GM13976 (cell line): ENCODE data around the gene KIAA0753.

Source experiments
- DNase-seq: peaks from one replicate; pipeline ENCODE4 v3.0.0; 2012; ENCODE audit warnings: low spot score
- in situ Hi-C: fragments of 300-500 bp; cut with MboI; formaldehyde crosslinking; loops from one replicate; pipeline ENCODE4 v1.12.0; 2022; ENCODE audit warnings: low sequenced_read_pairs, mixed read lengths, inconsistent platforms; ENCODE audit not compliant: unreplicated experiment
- TF ChIP-seq, protein P1 (sequence below): IDR thresholded peaks from 2 replicates; pipeline ENCODE4 v1.5.1; 2012; ENCODE audit warnings: borderline replicate concordance, mild to moderate bottlenecking; ENCODE audit not compliant: insufficient read depth; ENCODE audit errors: extremely low read depth, missing control alignments, control extremely low read depth

KIAA0753 gene

DNA sequence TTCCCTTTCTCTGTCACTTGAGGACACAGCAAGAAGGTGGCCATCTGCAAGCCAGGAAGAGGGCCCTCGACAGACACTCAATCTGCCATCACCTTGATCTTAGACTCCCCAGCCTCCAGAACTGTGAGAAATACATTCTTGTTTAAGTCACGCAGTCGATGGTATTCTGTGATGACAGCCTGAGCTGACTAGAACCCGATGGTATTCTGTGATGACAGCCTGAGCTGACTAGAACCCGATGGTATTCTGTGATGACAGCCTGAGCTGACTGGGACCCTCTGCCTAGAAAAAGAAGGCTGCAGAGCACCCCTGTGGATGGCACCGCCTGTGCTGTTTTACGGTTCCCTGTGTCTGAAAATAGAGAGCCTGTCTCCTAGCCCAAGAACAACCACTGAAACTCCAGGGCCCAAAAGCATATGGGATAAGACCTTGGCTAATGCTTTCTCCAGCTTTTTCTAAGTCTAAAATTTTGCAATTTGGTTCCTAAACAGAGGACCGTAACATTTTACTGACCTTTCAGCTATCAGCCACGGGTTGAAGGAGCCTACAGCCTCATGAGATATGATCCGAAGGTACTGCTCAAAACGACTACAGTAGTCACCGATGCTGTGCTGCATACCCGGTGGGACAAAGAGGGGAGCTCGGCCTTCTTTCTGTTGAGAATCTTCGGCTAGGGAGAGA lies 51.1 kb downstream of the KIAA0753 start:
- TF ChIP-seq, protein P1, sequence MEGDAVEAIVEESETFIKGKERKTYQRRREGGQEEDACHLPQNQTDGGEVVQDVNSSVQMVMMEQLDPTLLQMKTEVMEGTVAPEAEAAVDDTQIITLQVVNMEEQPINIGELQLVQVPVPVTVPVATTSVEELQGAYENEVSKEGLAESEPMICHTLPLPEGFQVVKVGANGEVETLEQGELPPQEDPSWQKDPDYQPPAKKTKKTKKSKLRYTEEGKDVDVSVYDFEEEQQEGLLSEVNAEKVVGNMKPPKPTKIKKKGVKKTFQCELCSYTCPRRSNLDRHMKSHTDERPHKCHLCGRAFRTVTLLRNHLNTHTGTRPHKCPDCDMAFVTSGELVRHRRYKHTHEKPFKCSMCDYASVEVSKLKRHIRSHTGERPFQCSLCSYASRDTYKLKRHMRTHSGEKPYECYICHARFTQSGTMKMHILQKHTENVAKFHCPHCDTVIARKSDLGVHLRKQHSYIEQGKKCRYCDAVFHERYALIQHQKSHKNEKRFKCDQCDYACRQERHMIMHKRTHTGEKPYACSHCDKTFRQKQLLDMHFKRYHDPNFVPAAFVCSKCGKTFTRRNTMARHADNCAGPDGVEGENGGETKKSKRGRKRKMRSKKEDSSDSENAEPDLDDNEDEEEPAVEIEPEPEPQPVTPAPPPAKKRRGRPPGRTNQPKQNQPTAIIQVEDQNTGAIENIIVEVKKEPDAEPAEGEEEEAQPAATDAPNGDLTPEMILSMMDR, result no peak
- DNase-seq, result no peak
- in situ Hi-C loops, result no loop called here

DNA sequence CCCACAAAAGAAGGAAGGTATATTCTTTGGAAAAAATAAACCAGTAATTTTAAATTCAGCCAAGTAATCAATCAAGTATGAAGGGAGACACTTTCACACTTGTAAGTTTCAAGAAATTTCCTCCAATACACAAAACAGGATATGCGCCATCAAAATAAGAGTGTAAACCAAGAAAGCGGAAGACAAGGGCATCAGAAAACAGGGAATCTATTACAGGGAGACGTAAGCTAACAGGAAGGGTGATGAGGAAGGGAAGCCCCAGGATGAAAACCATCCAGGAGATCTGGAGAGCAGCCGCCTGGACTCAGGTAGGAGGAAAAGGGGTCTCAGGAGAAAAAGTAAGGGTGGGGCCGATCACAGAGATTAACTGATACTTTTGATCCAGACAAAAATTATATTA lies 52.3 kb downstream of the KIAA0753 start:
- in situ Hi-C loops, result no loop called here

DNA sequence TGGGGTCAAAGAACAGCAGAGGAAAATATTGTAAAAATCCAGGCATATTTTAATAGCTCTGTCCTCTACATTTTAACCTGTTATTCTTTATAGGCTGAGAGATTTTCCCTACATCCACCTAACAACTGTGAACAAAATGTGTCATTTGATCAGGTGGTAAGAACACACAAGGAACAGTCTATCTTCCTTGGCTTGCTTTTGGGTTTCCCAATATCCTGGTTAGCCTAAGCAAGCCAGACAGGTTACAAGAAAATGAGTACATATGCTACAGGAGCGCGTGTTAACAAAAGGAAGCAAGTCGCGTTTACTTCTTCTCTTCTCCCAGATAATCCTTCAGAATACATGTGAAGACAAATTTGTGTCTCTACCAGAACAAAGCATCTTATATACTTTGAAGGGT lies 53.2 kb downstream of the KIAA0753 start:
- in situ Hi-C loops, result no loop called here
- no peak for DNase-seq
- TF ChIP-seq, protein P1, result no peak

More for the DNA sequence above, 52.3 kb downstream of the KIAA0753 start:
- TF ChIP-seq, protein P1, result no peak
- no peak for DNase-seq

DNA sequence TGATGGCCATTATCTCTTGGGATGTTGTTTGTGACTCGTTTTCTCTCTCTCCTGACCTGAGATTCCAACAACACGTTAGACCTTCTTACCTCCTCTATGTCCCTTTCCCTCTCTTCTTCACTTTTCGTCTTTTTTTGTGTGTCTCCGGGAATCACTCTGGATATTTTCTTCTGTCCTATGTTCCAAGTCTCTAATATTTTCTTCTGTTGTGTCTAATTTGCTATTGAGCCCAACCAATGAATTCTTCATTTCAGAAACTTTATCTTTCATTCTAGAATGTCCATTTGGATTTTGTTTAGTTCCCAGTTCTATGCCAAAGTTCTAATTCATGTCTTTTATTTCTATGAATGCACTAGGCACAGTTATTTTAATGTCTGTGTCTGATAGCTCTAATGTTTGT lies 57.1 kb downstream of the KIAA0753 start:
- TF ChIP-seq, protein P1, result no peak
- in situ Hi-C loops, result no loop called here
- no peak for DNase-seq

DNA sequence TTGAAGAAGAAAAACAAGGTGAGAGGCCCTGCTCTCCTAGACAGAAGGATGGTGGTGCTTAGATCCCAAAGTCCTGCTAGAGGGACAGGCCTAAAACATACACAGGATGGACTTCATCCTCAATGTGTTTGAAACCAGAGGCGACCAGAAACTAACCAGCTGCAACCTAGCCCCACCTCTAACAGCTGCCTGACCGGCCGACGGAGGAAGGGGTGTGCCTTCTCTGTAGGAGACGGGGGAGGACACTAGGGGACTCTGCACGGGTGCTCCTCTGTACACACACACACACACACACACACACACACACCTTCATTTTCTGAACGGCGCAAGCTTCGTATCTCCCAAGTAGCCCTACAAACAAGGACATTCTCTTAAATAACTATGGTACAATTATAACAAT lies 59.9 kb downstream of the KIAA0753 start:
- no peak for DNase-seq
- in situ Hi-C loops, result no loop called here
- TF ChIP-seq, protein P1, result no peak

DNA sequence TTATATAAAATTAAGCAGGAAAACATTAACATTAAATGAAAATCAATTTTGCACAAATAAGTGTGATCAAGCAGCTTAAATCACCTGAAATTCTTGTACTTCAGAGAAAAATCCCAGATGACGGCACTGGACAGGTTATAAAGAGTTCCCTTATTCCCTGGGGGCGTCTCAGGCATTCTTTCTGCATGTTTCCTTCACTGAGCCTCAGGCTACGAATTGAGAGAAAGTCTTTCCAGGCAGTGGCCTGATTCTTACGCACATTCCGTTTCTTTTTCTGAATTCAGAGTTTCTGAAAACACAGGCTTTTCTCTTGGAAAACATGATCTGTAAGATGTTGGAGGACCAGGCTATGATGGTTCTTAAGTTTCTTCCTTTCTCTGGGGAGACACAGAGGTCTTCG lies 62.0 kb downstream of the KIAA0753 start:
- in situ Hi-C loops, result no loop called here
- no peak for DNase-seq
- TF ChIP-seq, protein P1, result no peak
